ENCODE measurements around the gene SLC25A22. TPM values are rescaled to one million over a fixed set of nuclear protein-coding genes. Genes with fewer than 3 reads are reported as not detected.

SLC25A22 gene
- total and polyA plus RNA-seq, 2 donors (not counting 1 experiment from before 2014, with no cell fraction given) = 9.9 to 10.4 TPM

DNA sequence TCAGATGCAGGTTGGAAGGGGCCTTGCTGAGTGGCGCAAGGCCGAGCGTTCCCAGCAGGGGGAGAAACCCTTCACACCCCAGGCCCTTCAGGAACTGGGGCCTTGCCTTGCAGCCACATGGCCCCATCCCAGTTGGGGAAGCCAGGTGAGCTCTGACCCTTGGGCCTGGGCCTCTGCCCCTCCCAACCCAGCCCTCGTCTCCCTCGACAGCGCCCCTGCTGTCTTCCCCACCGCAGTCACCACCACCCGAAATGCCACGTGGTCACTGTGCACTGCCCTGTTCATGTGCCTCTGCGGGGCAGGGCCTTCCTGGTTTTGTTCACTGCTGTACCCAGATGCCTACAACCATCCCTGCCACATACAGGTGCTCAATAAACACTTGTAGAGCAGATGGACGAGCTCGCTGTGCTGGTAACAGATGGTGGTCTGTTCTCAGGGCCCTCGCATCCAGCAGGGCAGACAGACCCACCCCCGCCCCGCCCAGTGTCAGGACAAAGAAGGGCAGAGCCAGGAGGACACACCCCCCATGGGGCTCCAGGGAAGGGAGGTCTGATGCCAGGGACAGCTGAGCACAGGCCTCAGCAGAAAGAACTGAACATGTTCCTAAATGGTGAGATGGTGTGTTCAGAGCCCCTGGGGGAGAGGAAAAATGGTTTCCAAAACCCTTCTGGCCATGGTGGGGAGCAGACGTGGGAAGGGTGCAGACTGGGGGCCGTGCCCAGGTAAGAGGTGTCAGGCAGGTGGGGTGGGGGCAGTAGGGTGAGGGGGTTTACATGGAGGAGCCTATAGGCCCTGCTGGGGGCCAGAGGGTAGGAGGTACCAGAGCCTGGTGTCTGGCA, 40.6 kb upstream of the SLC25A22 start:
- H4K20me1 ChIP-seq (ENCODE audit: control insufficient read depth, extremely low read depth, insufficient read depth, low read length) = peaks cover 5% of the 10 kb centered on the region
- no peak overlapping the region for H3K4me3 ChIP-seq (replicated peaks in 1 of 4; ENCODE audit: control extremely low read depth in 1 of 4, insufficient read depth in 1 of 4, low read depth in 3 of 4, low read length in 4 of 4)
- no peaks in the 10 kb centered on the region for H3K9me3 ChIP-seq (ENCODE audit: control insufficient read depth, insufficient read depth, low read depth, low read length)
- H3K4me1 ChIP-seq (ENCODE audit: control insufficient read depth, extremely low read depth, insufficient read depth, low read length) = peaks cover 26% of the 10 kb centered on the region
- peaks cover 45% of the 10 kb centered on the region for H3K36me3 ChIP-seq (ENCODE audit: control insufficient read depth, insufficient read depth, low read length)
- no peak overlapping the region for H3K9ac ChIP-seq (ENCODE audit: insufficient read depth, low read length)
- DNase-seq (ENCODE audit: low read depth in 2 of 2) = no peak
- no peak overlapping the region for H3K4me2 ChIP-seq (ENCODE audit: extremely low read depth, insufficient read depth, low read length)
- H3K27me3 ChIP-seq (ENCODE audit: control insufficient read depth, insufficient read depth, low read length) = no peaks in the 10 kb centered on the region
- peaks cover 78% of the 10 kb centered on the region for H3K79me2 ChIP-seq (ENCODE audit: control insufficient read depth, insufficient read depth, low read length)
- H2AFZ ChIP-seq (ENCODE audit: low read length) = no peak overlapping the region
- H3K27ac ChIP-seq (ENCODE audit: insufficient read depth, low read length) = peak overlapping the region; percentile 28
- no peak for TF ChIP-seq EZH2 (IDR thresholded peaks at IDR 0.05; ENCODE audit: low read length, missing control alignments)
- TF ChIP-seq, protein P1, sequence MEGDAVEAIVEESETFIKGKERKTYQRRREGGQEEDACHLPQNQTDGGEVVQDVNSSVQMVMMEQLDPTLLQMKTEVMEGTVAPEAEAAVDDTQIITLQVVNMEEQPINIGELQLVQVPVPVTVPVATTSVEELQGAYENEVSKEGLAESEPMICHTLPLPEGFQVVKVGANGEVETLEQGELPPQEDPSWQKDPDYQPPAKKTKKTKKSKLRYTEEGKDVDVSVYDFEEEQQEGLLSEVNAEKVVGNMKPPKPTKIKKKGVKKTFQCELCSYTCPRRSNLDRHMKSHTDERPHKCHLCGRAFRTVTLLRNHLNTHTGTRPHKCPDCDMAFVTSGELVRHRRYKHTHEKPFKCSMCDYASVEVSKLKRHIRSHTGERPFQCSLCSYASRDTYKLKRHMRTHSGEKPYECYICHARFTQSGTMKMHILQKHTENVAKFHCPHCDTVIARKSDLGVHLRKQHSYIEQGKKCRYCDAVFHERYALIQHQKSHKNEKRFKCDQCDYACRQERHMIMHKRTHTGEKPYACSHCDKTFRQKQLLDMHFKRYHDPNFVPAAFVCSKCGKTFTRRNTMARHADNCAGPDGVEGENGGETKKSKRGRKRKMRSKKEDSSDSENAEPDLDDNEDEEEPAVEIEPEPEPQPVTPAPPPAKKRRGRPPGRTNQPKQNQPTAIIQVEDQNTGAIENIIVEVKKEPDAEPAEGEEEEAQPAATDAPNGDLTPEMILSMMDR (conservative IDR thresholded peaks at IDR 0.05 in 1 of 2, IDR thresholded peaks at IDR 0.05 in 1 of 2; ENCODE audit: low read depth in 1 of 2, low read length in 2 of 2) = peak in 1 of 2 donors; percentile 18

DNA sequence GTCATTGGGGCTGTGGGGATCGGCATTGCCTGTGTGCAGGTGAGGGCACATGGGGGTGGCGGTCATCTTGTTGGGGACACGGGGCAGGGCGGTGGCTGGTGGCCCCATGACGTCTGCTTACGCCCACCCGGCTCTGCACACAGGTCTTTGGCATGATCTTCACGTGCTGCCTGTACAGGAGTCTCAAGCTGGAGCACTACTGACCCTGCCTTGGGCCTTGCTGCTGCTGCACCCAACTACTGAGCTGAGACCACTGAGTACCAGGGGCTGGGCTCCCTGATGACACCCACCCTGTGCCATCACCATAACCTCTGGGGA, 39.9 kb upstream of the SLC25A22 start:
- H3K27ac ChIP-seq (ENCODE audit: insufficient read depth, low read length) = no peak overlapping the region
- peaks cover 78% of the 10 kb centered on the region for H3K79me2 ChIP-seq (ENCODE audit: control insufficient read depth, insufficient read depth, low read length)
- peaks cover 5% of the 10 kb centered on the region for H4K20me1 ChIP-seq (ENCODE audit: control insufficient read depth, extremely low read depth, insufficient read depth, low read length)
- no peak overlapping the region for H2AFZ ChIP-seq (ENCODE audit: low read length)
- no peak overlapping the region for H3K9ac ChIP-seq (ENCODE audit: insufficient read depth, low read length)
- TF ChIP-seq EZH2 (IDR thresholded peaks at IDR 0.05; ENCODE audit: low read length, missing control alignments) = no peak
- TF ChIP-seq, protein P1 (conservative IDR thresholded peaks at IDR 0.05 in 1 of 2, IDR thresholded peaks at IDR 0.05 in 1 of 2; ENCODE audit: low read depth in 1 of 2, low read length in 2 of 2) = no peak
- H3K4me1 ChIP-seq (ENCODE audit: control insufficient read depth, extremely low read depth, insufficient read depth, low read length) = peaks cover 26% of the 10 kb centered on the region
- H3K9me3 ChIP-seq (ENCODE audit: control insufficient read depth, insufficient read depth, low read depth, low read length) = no peaks in the 10 kb centered on the region
- H3K4me3 ChIP-seq (replicated peaks in 1 of 4; ENCODE audit: control extremely low read depth in 1 of 4, insufficient read depth in 1 of 4, low read depth in 3 of 4, low read length in 4 of 4) = no peak overlapping the region
- peaks cover 45% of the 10 kb centered on the region for H3K36me3 ChIP-seq (ENCODE audit: control insufficient read depth, insufficient read depth, low read length)
- no peak for DNase-seq (ENCODE audit: low read depth in 2 of 2)
- peak overlapping the region; percentile 13 for H3K4me2 ChIP-seq (ENCODE audit: extremely low read depth, insufficient read depth, low read length)
- no peaks in the 10 kb centered on the region for H3K27me3 ChIP-seq (ENCODE audit: control insufficient read depth, insufficient read depth, low read length)

DNA sequence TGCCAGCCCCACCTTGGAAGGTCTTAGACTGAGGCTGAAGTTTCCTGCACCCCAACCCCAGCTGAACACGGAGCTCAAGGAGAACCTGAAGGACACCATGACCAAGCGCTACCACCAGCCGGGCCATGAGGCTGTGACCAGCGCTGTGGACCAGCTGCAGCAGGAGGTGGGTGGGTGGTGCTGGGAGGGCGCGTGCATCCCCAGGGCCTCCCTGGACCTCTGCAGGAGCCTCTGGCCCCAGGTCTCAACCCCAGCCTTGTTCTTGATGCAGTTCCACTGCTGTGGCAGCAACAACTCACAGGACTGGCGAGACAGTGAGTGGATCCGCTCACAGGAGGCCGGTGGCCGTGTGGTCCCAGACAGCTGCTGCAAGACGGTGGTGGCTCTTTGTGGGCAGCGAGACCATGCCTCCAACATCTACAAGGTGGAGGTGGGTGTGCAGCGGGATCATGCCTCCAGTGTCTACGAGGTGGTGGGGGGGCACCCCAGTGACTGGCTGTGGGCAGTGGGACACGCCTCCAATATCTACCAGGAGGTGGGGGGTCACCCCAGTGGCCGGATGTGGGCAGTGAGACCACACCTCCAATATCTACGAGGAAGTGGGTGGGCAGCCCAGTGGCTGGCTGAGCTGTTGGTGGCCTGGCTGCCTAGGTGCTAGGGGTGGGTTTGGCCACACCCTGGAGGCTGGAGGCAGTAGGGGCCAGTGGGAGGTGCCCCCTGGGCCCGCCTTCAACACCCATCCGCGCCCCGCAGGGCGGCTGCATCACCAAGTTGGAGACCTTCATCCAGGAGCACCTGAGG, 39.3 kb upstream of the SLC25A22 start:
- H4K20me1 ChIP-seq (ENCODE audit: control insufficient read depth, extremely low read depth, insufficient read depth, low read length) = peaks cover 5% of the 10 kb centered on the region
- H3K4me3 ChIP-seq (replicated peaks in 1 of 4; ENCODE audit: control extremely low read depth in 1 of 4, insufficient read depth in 1 of 4, low read depth in 3 of 4, low read length in 4 of 4) = no peak overlapping the region
- DNase-seq (ENCODE audit: low read depth in 2 of 2) = no peak
- no peaks in the 10 kb centered on the region for H3K9me3 ChIP-seq (ENCODE audit: control insufficient read depth, insufficient read depth, low read depth, low read length)
- no peak overlapping the region for H3K9ac ChIP-seq (ENCODE audit: insufficient read depth, low read length)
- no peak overlapping the region for H3K27ac ChIP-seq (ENCODE audit: insufficient read depth, low read length)
- peaks cover 28% of the 10 kb centered on the region for H3K4me1 ChIP-seq (ENCODE audit: control insufficient read depth, extremely low read depth, insufficient read depth, low read length)
- TF ChIP-seq, protein P1 (conservative IDR thresholded peaks at IDR 0.05 in 1 of 2, IDR thresholded peaks at IDR 0.05 in 1 of 2; ENCODE audit: low read depth in 1 of 2, low read length in 2 of 2) = no peak
- TF ChIP-seq EZH2 (IDR thresholded peaks at IDR 0.05; ENCODE audit: low read length, missing control alignments) = no peak
- H3K27me3 ChIP-seq (ENCODE audit: control insufficient read depth, insufficient read depth, low read length) = no peaks in the 10 kb centered on the region
- H3K4me2 ChIP-seq (ENCODE audit: extremely low read depth, insufficient read depth, low read length) = peak overlapping the region; percentile 13
- H3K36me3 ChIP-seq (ENCODE audit: control insufficient read depth, insufficient read depth, low read length) = peaks cover 45% of the 10 kb centered on the region
- H3K79me2 ChIP-seq (ENCODE audit: control insufficient read depth, insufficient read depth, low read length) = peaks cover 78% of the 10 kb centered on the region
- H2AFZ ChIP-seq (ENCODE audit: low read length) = no peak overlapping the region
